CD4-positive, alpha-beta T cell treated with Interferon alpha-2 for 1 hour (primary cell): Measurements from ENCODE around the gene PCDHGB5.
"Not testable (repeated sequence)": the region's sequence is repeated elsewhere in the genome, so short reads cannot be mapped to it uniquely, and the experiment has no call there.

Experiments used
- DNase-seq, 2 donors: peaks; one replicate each; pipeline ENCODE4 v3.0.0-alpha.2; 2020 to 2022

The PCDHGB5 gene

GRCh38 chr5:141382469-141383294 is 15.1 kb upstream of the PCDHGB5 start, which contains the start of gene PCDHGA7:
Gene PCDHGA7, plus strand, starts transcription at chr5:141382742. Its CDS starts 158 bp downstream, at chr5:141382900.
- no peak for DNase-seq

GRCh38 chr5:141383345-141383744 is 14.4 kb upstream of the PCDHGB5 start:
- DNase-seq, result no peak

GRCh38 chr5:141384471-141385267 is 13.1 kb upstream of the PCDHGB5 start:
- no peak for DNase-seq

- peak in 1 of 2 donors; percentile 33 for DNase-seq
Measured at GRCh38 chr5:141387557-141388311, 10.0 kb upstream of the PCDHGB5 start, which contains the start of gene PCDHGB4. Gene PCDHGB4, plus strand, starts transcription at chr5:141387698. Its CDS starts 187 bp downstream, at chr5:141387885.

GRCh38 chr5:141388661-141389060 is 9.1 kb upstream of the PCDHGB5 start:
- no peak for DNase-seq

GRCh38 chr5:141389153-141390042 is 8.3 kb upstream of the PCDHGB5 start:
- DNase-seq, result no peak

GRCh38 chr5:141392429-141393198 is 5.1 kb upstream of the PCDHGB5 start, which contains the start of gene PCDHGA8:
Gene PCDHGA8, plus strand, starts transcription at chr5:141392633. Its CDS starts 181 bp downstream, at chr5:141392814.
- peak in 1 of 2 donors; percentile 14 for DNase-seq

- no peak for DNase-seq
Measured at GRCh38 chr5:141393267-141393666, 4.5 kb upstream of the PCDHGB5 start.

GRCh38 chr5:141394401-141395187 is 3.2 kb upstream of the PCDHGB5 start:
- not testable (repeated sequence) for DNase-seq

- DNase-seq, result no peak
Measured at GRCh38 chr5:141398608-141399007, 861 bp downstream of the PCDHGB5 start.

GRCh38 chr5:141399555-141400258 is 2.0 kb downstream of the PCDHGB5 start:
- DNase-seq, result no peak

GRCh38 chr5:141402553-141403243 is 5.0 kb downstream of the PCDHGB5 start, which contains the start of gene PCDHGA9:
Gene PCDHGA9, plus strand, starts transcription at chr5:141402778. Its CDS starts 175 bp downstream, at chr5:141402953.
- peak in 1 of 2 donors; percentile 31 for DNase-seq

- no peak for DNase-seq
Measured at GRCh38 chr5:141403387-141403786, 5.6 kb downstream of the PCDHGB5 start.

- peak in 1 of 2 donors; percentile 51 for DNase-seq
Measured at GRCh38 chr5:141407790-141408505, 10.2 kb downstream of the PCDHGB5 start, which contains the start of gene PCDHGB6. Gene PCDHGB6, plus strand, starts transcription at chr5:141408021. Its CDS starts 182 bp downstream, at chr5:141408203.

GRCh38 chr5:141409598-141410306 is 12.0 kb downstream of the PCDHGB5 start:
- DNase-seq, result no peak

- DNase-seq, result no peak
Measured at GRCh38 chr5:141411575-141411974, 13.8 kb downstream of the PCDHGB5 start.
